ENCODE data around the gene OCIAD1.

DNA sequence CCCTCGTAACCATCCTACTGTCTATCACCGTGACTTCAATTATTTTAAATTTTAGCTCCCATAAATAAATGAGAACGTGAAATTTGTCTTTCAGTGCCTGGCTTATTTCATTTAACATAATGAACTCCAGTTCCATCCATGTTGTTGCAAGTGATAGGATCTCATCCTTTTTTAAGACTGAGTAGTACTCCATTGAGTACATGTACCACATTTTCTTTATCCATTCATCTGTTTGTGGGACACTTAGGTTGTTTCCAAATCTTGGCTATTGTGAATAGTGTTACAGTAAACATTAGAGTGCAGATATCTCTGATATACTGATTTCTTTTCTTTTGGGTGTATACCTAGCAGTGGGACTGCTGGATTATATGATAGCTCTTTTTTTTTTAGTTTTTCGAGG is 32.8 kb downstream of the OCIAD1 start:
- TF ChIP-seq, protein P1, sequence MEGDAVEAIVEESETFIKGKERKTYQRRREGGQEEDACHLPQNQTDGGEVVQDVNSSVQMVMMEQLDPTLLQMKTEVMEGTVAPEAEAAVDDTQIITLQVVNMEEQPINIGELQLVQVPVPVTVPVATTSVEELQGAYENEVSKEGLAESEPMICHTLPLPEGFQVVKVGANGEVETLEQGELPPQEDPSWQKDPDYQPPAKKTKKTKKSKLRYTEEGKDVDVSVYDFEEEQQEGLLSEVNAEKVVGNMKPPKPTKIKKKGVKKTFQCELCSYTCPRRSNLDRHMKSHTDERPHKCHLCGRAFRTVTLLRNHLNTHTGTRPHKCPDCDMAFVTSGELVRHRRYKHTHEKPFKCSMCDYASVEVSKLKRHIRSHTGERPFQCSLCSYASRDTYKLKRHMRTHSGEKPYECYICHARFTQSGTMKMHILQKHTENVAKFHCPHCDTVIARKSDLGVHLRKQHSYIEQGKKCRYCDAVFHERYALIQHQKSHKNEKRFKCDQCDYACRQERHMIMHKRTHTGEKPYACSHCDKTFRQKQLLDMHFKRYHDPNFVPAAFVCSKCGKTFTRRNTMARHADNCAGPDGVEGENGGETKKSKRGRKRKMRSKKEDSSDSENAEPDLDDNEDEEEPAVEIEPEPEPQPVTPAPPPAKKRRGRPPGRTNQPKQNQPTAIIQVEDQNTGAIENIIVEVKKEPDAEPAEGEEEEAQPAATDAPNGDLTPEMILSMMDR (conservative IDR thresholded peaks at IDR 0.05; ENCODE audit: low read length): no peak
- no peak for TF ChIP-seq EZH2phosphoT487 (IDR thresholded peaks at IDR 0.05; ENCODE audit: borderline replicate concordance, low read depth, low read length)
